DMS 273 (cell line): ENCODE measurements around the gene TBC1D16.

Experiments used
- DNase-seq: peaks from one replicate; lab custom pipeline; 2025; ENCODE audit not compliant: unreplicated experiment; lab: John Stamatoyannopoulos, UW

The TBC1D16 gene, protein sequence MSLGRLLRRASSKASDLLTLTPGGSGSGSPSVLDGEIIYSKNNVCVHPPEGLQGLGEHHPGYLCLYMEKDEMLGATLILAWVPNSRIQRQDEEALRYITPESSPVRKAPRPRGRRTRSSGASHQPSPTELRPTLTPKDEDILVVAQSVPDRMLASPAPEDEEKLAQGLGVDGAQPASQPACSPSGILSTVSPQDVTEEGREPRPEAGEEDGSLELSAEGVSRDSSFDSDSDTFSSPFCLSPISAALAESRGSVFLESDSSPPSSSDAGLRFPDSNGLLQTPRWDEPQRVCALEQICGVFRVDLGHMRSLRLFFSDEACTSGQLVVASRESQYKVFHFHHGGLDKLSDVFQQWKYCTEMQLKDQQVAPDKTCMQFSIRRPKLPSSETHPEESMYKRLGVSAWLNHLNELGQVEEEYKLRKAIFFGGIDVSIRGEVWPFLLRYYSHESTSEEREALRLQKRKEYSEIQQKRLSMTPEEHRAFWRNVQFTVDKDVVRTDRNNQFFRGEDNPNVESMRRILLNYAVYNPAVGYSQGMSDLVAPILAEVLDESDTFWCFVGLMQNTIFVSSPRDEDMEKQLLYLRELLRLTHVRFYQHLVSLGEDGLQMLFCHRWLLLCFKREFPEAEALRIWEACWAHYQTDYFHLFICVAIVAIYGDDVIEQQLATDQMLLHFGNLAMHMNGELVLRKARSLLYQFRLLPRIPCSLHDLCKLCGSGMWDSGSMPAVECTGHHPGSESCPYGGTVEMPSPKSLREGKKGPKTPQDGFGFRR

DNA sequence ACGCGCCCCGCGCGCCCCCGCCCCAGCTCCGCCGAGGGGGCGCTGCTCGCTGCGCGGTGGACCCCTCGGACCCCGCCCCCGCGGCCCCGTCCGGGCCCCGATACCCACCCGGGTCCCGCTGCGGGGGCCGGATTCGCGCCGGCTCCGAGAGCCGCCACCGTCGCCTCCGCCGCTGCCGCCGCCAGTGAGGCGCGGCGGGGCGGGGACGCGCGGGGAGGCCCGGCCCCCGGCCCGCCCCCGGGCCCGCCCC is at the start of gene TBC1D16:
TSS of gene TBC1D16 (minus strand) at position 186 of the 250 bp plus-strand sequence. CDS start 22,325 bp downstream, outside the sequence.
- DNase-seq = no peak

DNA sequence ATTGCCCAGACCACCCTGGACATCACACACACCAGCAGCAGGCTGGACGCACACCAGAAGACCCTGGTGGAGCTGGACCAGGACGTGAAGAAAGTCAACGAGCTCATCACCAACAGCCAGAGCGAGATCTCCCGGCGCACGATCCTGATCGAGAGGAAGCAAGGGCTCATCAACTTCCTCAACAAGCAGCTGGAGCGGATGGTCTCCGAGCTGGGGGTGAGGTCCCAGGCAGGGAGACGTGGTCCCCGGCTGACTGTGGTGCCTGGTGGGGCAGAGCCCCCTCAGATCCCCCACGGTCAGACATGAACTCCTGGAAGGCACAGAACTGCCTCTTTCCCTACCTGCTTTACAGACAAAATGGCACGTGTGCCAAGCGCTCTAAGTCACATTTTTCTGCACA is 49.1 kb upstream of the TBC1D16 start:
- no peak for DNase-seq

DNA sequence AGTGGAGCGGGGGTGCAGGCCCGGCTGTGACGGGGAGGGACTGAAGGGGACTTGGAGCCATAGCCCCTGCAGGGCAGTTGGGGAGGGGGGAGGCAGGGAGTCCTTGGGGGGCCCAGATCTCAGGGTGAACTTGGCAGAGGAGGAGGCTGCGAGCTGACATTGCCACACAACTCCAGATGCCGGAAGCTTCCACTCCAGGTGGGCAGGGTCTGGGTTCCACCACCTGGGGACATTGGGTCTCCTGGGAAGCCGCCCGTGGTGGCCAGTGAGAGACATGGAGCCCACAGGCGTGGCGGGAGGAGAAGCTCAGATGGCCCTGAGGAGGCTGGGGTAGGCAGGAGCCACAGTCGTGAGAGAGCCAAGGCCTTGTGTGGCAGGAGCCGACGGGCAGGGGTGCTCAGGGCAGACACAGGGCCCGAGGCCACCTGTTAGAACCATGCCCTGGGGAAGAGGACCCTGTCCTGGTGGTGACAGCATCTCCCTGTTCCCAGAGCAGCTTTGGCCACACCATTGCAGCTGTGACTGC is 47.5 kb upstream of the TBC1D16 start:
- DNase-seq = no peak

DNA sequence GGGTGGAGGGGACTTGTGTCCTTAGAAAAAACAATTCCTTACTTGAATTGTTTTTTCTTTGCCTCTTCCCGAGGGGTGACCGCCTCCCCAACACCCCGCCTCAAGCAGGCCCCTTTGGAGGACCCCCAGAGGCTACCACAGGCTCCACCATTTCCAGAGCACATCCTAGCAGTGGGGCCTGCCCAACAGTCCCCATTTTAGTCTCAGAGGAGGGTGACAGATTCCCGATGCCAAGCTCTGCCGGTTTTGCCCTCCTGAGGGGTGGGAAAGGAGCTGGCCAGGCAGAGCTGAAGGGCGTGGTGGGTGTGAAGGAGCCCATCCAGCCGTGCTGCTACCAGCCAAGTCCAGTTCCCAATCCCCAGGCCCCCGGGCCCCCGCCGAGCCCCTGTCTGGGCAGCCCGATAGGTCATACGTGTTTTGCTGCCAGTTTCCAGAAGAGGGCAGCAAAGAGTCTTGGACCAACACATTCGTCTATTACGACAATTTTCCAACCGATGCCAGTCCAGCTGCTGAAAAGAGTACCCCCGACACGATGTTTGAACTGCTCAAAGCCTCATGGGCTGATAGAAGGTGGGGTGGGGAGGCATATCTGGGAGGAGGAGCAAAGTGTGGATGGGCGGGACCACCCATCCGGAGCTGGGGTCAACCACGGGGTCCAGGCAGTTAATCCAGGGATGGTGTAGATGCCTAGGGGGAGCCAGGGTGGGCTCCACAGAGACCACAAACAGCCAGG is 46.9 kb upstream of the TBC1D16 start:
- peak; percentile 87 for DNase-seq

DNA sequence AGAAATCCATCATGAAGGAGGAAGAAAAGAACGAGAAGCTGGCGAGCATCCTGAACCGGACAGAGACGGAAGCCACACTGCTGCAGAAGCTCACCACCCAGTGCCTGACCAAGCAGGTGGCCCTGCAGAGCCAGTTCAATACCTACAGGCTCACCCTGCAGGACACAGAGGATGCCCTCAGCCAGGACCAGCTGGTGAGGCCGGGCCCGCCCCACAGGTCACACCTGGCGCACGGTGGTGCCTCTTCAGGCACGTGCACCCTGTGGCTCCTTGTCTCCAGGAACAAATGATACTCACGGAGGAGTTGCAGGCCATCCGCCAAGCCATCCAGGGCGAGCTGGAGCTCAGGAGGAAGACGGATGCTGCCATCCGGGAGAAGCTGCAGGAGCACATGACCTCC is 45.9 kb upstream of the TBC1D16 start:
- DNase-seq = no peak

DNA sequence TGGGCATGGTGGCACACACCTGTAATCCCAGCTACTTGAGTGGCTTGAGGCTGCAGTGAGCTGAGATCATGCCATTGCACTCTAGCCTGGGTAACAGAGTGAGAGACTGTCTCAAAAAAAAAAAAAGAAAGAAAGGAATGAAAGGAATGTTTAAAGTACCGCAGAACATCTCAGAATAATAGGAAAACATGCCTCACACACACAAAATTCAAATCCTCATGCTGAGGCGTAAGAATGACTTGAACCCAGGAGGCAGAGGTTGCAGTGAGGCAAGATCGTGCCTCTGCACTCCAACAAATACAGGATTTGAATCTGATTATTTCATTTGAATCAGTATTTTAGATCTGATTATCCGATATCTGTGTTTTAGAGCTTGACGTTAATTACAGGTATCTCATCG is 44.4 kb upstream of the TBC1D16 start:
- DNase-seq = no peak

DNA sequence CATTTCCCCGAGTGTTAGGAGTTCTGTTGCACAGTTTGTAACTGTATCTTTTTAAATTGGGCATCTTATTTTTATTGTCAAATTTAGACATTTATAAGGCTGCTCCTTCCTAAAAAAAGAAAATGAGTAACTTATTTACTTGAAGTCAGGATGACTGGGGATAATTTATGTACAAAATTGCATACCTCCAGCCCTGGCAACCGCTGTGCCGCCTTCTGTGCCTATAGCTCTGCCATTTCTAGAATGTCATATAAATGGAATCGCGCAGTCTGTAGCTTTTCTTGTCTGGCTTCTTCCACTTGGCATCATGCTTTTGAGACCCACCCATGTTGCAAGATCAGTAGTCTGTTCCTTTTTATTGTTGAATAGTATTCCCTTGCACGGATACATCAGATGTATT is 36.7 kb upstream of the TBC1D16 start:
- DNase-seq = no peak

DNA sequence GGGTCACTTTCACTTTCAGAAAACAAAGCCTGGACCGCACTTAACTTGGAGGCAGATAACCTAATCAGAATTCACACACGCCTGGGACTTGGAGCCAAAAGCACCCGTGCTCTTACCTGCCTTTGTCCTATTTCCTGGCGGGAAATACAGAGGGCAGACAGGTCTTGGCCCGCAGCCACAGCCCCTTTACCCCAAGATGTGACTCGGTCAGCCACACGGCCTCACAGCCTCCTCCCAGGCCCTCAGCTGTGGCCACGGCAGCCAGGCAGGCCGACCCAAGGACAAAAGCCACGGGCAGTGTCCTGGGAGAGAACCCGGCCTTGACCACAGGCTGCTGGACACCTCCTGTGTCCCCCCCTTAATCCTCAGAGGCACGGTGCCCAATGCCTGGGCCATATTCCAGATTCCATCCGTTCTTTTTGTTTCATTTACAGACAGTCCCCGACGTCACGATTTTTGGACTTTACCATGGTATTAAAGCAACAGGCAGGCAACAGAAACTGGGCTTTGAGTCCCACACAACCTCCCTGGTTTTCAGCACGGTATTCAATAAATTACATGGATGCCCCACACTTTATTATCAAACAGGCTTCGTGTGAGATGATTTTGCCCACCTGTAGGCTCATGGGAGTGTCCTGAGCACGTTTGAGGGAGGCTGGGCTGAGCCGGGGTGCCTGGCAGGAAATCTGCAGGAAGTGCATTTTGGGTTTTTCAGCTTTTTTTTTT is 35.6 kb upstream of the TBC1D16 start:
- no peak for DNase-seq

DNA sequence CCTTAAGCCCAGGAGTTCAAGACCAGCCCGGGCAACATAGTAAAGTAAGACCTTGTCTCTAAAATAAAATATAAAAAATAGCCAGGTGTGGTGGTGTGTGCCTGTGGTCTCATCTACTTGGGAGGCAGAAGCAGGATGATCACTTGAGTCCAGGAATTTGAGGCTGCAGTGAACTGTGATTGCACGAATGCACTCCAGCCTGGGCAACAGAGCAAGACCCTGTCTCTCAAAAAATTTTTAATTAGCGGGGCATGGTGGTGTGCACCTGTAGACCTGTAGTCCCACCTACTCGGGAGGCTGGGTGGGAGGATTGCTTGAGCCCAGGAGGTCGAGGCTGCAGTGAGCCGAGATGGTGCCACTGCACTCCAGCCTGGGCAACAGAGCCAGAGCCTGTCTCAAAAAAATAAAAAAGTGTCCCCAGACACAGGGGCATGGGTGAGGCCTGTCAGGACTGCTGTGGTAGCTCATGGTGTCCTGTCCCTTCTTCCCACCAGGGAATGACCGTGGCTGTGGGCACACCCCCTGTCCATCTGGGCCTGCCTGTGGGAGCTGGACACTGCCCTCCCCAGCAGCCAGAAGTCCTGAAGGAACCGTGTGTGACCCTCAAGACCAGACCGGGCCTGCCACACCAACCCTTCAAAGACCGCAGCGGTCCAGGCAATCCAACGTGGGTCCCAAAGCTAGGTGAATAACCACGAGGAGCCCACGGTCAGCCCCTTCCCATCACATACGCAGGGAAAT is 34.9 kb upstream of the TBC1D16 start:
- no peak for DNase-seq

DNA sequence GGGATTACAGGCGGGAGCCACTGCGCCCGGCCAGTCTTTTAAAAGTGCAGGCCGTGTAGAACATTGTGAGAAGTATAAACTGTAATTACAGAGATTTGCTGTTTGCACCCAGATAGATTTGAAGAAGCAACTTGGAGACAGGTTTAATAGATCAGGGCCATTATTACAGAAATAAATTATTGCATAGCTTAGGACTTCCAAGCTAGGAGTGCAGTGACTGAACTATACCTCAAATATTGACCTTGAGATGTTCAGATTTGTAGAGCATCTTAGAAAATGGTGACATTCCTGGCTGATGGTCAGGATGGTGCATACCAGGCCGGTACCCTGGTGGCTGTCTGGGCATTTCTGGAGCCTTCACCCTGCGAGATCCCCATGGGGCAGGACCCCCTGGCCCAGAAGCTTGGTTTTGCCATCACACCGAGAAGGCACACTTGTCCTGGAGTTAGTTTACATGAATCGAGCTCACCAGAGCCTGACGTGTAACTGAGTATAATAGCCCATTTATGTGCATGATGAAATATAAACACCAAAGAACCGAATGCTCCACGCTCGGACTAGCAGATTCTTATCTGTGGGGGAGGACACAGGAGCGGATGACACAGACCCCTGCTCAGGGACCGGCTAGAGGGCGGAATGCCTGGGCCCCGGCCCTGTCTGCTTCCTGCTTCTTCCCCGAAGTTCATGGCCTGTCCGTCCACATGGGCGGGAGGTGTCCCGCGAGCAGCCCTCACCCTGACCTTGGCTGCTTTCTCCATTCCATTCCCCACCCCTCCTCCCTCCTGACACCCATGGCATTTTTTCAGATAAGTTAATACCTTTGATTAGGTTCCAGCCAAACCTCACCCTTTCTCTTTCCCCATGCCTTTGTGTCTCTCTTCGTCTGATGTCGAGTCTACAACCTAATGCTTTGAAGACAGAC is 32.9 kb upstream of the TBC1D16 start:
- no peak for DNase-seq

DNA sequence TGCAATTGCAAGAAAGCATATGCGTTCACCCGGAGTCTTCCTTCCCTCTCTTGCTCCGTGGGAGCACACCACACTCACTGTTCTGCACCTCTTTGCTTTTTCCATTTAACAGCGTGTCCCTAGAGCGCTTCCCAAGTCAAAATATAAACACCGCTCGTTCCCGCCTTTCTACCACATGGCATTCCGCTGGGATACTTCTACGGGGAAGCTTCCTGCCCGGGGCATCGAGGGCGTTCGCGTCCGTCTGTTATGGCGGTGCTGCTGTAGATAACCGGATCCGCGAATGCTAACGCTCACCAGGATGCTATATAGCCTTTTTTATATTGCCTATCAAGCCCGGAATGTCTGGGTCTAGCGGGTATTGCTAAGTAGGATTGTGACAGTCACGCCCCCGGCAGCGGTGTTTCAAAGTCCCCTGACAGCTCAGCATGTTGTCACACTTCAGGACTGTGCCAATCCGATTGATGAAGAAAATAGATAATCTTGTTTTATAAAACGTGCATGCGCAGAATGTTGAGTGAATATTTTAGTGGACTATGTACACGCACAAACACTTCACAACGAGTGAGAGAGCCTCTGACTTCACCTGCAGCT is 31.8 kb upstream of the TBC1D16 start:
- no peak for DNase-seq

DNA sequence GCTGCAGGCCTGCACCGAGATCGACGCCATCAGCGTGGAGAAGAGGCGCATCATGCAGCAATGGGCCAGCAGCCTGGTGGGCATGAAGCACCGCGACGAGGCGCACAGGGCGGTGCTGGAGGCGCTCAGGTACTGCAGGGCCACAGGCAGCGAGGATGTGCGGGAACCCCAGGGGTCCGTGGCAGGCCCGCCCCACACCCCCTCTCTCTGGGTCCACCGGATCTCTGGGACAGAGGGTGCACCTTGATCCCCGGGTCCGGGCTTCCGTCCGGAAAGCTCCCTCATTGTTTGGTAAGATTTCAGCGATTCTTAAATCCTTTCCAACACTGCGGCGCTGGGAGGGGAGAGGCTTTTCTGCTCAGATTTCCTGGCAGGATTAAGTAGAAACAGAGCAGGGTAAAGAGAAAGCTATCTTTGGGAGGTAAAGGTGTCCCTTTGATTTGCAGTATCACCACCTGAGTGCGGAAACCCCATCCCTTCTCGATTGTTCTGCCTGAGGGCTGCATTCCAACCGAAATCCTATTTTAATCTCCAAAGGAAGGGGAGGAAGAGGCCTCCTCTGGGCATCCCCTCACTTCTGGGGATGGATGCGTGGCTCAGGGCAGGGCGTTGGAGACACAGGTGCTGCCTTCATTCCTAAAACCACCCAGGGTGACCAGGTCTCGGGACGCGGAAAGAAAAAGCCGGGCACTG is 30.0 kb upstream of the TBC1D16 start:
- no peak for DNase-seq

DNA sequence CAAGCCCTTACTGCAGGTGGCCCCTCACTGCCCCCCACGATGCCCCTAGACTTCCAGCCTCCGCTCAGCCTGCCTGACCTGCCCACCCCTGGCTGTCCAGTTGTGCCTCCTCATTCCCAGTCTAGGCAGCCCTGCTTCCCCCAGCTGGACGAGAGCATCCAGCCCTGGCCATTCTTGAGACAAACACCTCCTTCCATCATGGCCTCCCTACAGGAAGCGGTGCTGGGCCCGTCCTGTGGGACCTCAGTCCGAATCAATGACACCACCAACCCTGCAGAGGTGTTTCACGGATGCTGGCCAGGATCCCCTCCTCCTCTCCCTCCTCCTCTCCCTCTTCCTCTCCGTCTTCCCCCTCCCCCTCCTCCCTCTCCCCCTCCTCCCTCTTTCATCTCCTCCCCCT is 29.0 kb upstream of the TBC1D16 start:
- no peak for DNase-seq

DNA sequence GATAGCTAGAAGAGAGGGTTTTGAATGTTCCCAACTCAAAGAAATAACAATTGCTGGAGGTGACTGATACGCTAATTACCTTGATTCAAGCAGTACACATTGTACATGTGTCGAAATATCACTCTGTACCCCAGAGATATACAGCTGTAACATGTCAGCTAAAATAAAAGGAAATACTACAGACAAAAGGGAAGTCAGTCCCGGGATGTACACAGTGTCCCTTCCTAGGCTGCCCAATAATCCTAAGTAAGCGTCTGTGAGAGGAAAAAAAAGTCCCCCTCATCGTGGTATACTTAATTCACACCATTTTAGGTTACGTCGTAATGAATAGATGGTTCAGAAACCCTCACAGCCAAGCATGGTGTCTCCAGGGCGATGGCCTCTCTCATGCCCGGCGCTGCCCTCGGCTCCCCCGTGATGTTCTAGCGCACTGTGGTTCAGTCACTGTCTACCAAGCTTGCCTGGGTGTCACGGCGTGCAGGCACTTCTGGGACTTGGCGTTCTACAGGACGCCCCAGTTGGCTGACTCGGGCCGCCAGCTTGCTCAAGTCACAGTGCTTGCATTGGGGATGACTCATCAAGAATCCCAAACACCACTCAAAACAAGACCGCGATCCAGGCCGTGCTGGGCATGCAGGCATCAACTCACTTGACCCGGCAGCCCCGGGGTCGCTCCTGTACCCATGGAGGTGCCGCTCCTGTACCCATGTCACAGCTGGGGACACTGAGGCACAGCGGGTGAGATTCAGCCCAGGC is 28.3 kb upstream of the TBC1D16 start:
- no peak for DNase-seq

DNA sequence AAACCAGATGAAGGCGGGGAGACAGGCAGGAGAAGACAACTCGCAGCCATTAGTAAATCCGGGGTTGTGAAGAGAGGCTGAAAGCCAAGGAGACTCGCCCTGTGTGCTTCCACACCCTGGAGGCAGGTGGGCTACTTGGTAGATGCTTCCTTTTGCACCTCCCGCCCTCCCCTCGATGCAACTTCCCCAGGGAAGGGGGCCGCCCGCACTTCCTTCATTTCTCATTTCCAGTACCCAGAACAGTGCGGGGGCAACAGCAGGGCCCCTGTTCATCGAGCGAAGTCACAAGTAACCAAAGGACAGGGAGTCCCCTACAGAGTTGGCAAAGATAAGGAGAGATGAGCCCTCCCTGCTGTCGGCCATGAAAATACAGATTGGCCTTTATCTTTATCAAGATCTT is 25.7 kb upstream of the TBC1D16 start:
- DNase-seq = no peak

DNA sequence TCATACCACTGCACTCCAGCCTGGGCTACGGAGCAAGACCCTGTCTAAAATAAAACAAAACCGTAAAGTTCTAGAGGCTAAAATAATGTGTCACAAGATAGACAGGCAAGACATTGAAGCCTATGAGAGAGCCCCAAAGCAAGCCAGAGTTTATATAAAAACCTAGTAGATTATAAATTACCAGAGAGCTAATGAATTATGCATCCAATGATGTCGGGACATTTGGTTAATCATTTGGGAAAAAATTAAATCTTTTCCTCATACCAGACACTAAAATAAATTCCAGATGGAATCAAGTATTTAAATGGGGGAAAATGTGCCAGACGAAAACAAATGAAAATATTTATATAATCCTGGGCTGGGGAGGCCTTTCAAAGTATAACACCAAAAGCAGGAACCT is 25.0 kb upstream of the TBC1D16 start:
- DNase-seq = no peak

DNA sequence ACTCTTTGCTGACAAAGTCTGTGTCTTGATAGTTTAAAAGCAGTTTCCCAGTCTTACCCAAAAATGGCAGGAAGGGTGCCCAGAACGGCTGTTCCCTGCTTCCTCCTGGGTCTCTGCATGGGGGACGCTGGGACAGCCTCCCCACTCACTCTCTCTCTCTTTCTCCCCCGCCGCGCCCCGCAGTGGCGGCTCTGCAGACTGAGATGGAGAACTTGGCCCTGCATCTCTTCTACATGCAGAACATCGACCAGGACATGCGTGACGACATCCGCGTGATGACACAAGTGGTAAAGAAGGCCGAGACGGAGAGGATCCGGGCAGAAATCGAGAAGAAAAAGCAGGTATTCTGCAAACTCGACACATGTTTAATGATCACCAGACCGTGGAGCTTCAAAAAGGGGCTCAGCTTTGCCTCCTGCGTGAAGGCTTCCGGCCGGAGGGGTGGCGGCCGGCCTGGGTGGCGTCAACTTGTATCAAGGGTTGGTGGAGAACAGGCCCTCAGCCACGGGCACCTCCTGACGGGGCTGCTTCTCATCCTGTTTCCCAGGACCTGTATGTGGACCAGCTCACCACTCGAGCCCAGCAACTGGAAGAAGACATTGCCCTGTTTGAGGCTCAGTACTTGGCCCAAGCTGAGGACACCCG is 22.8 kb upstream of the TBC1D16 start:
- no peak for DNase-seq
